ENCODE measurements around the gene AMDHD2. TPM values are rescaled to one million over a fixed set of nuclear protein-coding genes. Genes with fewer than 3 reads are reported as not detected.

AMDHD2 gene
- polyA plus RNA-seq (2011; rRNA removed) (7.7 and 11.9 TPM in 2 replicates), polyA minus RNA-seq (2011; rRNA and poly(A)+ RNA removed) (8.0 and 11.3 TPM in 2 replicates)

- peak within 1 kb of the TSS; percentile 73 for H3K4me3 ChIP-seq (ENCODE audit: low read depth, low read length)
- POLR2A ChIA-PET: interaction anchor here (0.9 to 1.6 kb wide), 7 partner anchors 8 to 270 kb away, joined by 3 to 22 read pairs (median 4); partner anchors contain the start of gene CEMP1
- CTCF ChIA-PET: no interaction called here
- H3K9me3 ChIP-seq (ENCODE audit: control insufficient read depth, insufficient read depth, low read length): no peaks in the 10 kb centered on the region
- DNase-seq (ENCODE audit: low read depth, low spot score): peak; percentile 71
- no peaks in the 10 kb centered on the region for H3K27me3 ChIP-seq (ENCODE audit: control insufficient read depth, insufficient read depth, low read length)
- H3K27ac ChIP-seq (ENCODE audit: low read depth, low read length): peak within 1 kb of the TSS; percentile 52
- TF ChIP-seq, protein P1, sequence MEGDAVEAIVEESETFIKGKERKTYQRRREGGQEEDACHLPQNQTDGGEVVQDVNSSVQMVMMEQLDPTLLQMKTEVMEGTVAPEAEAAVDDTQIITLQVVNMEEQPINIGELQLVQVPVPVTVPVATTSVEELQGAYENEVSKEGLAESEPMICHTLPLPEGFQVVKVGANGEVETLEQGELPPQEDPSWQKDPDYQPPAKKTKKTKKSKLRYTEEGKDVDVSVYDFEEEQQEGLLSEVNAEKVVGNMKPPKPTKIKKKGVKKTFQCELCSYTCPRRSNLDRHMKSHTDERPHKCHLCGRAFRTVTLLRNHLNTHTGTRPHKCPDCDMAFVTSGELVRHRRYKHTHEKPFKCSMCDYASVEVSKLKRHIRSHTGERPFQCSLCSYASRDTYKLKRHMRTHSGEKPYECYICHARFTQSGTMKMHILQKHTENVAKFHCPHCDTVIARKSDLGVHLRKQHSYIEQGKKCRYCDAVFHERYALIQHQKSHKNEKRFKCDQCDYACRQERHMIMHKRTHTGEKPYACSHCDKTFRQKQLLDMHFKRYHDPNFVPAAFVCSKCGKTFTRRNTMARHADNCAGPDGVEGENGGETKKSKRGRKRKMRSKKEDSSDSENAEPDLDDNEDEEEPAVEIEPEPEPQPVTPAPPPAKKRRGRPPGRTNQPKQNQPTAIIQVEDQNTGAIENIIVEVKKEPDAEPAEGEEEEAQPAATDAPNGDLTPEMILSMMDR (IDR thresholded peaks at IDR 0.05; ENCODE audit: low read depth, low read length): no peak
Observed at GRCh38 chr16:2520097-2520783, at the start of gene AMDHD2. Gene AMDHD2 (plus strand): TSS chr16:2520371. CDS start chr16:2520459, 88 bp downstream.

GRCh38 chr16:2470603-2471015, 49.6 kb upstream of the AMDHD2 start:
- ChIA-PET CTCF (interaction anchor here (0.7 to 1.3 kb wide), 2 partner anchors 30 to 31 kb away, joined by 3 to 5 read pairs; no protein-coding TSS in a partner anchor), POLR2A (interaction anchor here (1.1 to 1.2 kb wide), 2 partner anchors 13 to 219 kb away, joined by 3 read pairs; partner anchors contain the start of gene ECI1)
- Histone ChIP-seq H3K27ac (ENCODE audit: low read depth, low read length) (no peak overlapping the region), H3K4me3 (ENCODE audit: low read depth, low read length) (no peak overlapping the region; the same call in 1 of the 2 replicates), H3K27me3 (ENCODE audit: control insufficient read depth, insufficient read depth, low read length) (no peaks in the 10 kb centered on the region), H3K9me3 (ENCODE audit: control insufficient read depth, insufficient read depth, low read length) (no peaks in the 10 kb centered on the region; the same call in 1 of the 2 replicates)
- DNase-seq (ENCODE audit: low read depth, low spot score): no peak
- TF ChIP-seq, protein P1 (IDR thresholded peaks at IDR 0.05; ENCODE audit: low read depth, low read length): no peak

GRCh38 chr16:2471016-2471652, 49.0 kb upstream of the AMDHD2 start, which contains the start of gene NTN3:
Gene NTN3 (plus strand): TSS chr16:2471297. CDS start chr16:2471702, 405 bp downstream.
- ChIA-PET POLR2A (interaction anchor here (0.5 to 1.2 kb wide), 3 partner anchors 168 to 220 kb away, joined by 3 to 4 read pairs (median 3); partner anchors contain the start of gene ECI1), CTCF (interaction anchor here (0.7 kb wide), 1 partner anchor 30 kb away, joined by 3 read pairs; no protein-coding TSS in a partner anchor)
- Histone ChIP-seq H3K27me3 (ENCODE audit: control insufficient read depth, insufficient read depth, low read length) (no peaks in the 10 kb centered on the region), H3K4me3 (ENCODE audit: low read depth, low read length) (peak within 1 kb of the TSS; percentile 37; the same call in 1 of the 2 replicates), H3K27ac (ENCODE audit: low read depth, low read length) (no peak within 1 kb of the TSS), H3K9me3 (ENCODE audit: control insufficient read depth, insufficient read depth, low read length) (no peaks in the 10 kb centered on the region; the same call in 1 of the 2 replicates)
- no peak for DNase-seq (ENCODE audit: low read depth, low spot score)
- TF ChIP-seq, protein P1 (IDR thresholded peaks at IDR 0.05; ENCODE audit: low read depth, low read length): no peak

DNA sequence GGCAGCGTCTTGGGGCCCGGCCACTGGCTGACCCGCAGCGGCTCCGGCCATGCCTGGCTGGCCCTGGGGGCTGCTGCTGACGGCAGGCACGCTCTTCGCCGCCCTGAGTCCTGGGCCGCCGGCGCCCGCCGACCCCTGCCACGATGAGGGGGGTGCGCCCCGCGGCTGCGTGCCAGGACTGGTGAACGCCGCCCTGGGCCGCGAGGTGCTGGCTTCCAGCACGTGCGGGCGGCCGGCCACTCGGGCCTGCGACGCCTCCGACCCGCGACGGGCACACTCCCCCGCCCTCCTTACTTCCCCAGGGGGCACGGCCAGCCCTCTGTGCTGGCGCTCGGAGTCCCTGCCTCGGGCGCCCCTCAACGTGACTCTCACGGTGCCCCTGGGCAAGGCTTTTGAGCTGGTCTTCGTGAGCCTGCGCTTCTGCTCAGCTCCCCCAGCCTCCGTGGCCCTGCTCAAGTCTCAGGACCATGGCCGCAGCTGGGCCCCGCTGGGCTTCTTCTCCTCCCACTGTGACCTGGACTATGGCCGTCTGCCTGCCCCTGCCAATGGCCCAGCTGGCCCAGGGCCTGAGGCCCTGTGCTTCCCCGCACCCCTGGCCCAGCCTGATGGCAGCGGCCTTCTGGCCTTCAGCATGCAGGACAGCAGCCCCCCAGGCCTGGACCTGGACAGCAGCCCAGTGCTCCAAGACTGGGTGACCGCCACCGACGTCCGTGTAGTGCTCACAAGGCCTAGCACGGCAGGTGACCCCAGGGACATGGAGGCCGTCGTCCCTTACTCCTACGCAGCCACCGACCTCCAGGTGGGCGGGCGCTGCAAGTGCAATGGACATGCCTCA, 48.3 kb upstream of the AMDHD2 start:
- Histone ChIP-seq H3K4me3 (ENCODE audit: low read depth, low read length) (peak overlapping the region; percentile 37; the same call in 1 of the 2 replicates), H3K9me3 (ENCODE audit: control insufficient read depth, insufficient read depth, low read length) (no peaks in the 10 kb centered on the region; the same call in 1 of the 2 replicates), H3K27ac (ENCODE audit: low read depth, low read length) (no peak overlapping the region), H3K27me3 (ENCODE audit: control insufficient read depth, insufficient read depth, low read length) (no peaks in the 10 kb centered on the region)
- TF ChIP-seq, protein P1 (IDR thresholded peaks at IDR 0.05; ENCODE audit: low read depth, low read length): no peak
- no peak for DNase-seq (ENCODE audit: low read depth, low spot score)
- ChIA-PET CTCF (no interaction called here), POLR2A (interaction anchor here (0.5 to 0.7 kb wide), 2 partner anchors 169 to 182 kb away, joined by 3 to 4 read pairs; no protein-coding TSS in a partner anchor)

Measured in AG04450 (cell line).